Heart right ventricle (tissue), 16 donors: ENCODE results near the gene MAPT. TPM values are rescaled to one million over a fixed set of nuclear protein-coding genes. Genes with fewer than 3 reads are reported as not detected.

Source experiments
- ATAC-seq, 8 donors: fragments of 200-7000 bp; cut with Tn5 transposase; one replicate each; pipeline ENCODE4 v1.9.1; 2020; ENCODE audit warnings: mild to moderate bottlenecking in 8 of 8, moderate library complexity in 8 of 8, moderate number of reproducible peaks in 1 of 8
- DNase-seq, 2 donors: peaks; one replicate each; pipeline ENCODE4 v3.0.0-alpha.2; 2020
- H3K27ac ChIP-seq, 10 donors: fragments of 200-600 bp; sonication (generic) in 2 of 10; one replicate each; pipeline versions ENCODE4 v1.5.0 to v1.8.0; 2020 to 2022; ENCODE audit warnings: mild to moderate bottlenecking in 3 of 10
- H3K27me3 ChIP-seq, 7 donors: fragments of 200-600 bp; one replicate each; pipeline ENCODE4 v1.8.0; 2021 to 2022; ENCODE audit warnings: mild to moderate bottlenecking in 2 of 7
- H3K36me3 ChIP-seq, 9 donors: fragments of 200-600 bp; sonication (generic) in 1 of 9; one replicate each; pipeline versions ENCODE4 v1.5.0 to v1.8.0; 2020 to 2022; ENCODE audit warnings: mild to moderate bottlenecking in 2 of 9
- H3K4me1 ChIP-seq, 9 donors: fragments of 200-600 bp; sonication (generic) in 1 of 9; one replicate each; pipeline versions ENCODE4 v1.5.0 to v1.8.0; 2020 to 2022; ENCODE audit warnings: mild to moderate bottlenecking in 4 of 9
- H3K4me3 ChIP-seq, 10 donors: fragments of 200-600 bp; sonication (generic) in 2 of 10; one replicate each; pipeline versions ENCODE4 v1.5.0 to v1.8.0; 2020 to 2022; ENCODE audit warnings: mild to moderate bottlenecking in 7 of 10, moderate library complexity in 2 of 10
- H3K9me3 ChIP-seq, 11 donors: fragments of 200-600 bp in 10 of 11; sonication (generic) in 2 of 11; one replicate each; pipeline versions ENCODE4 v1.5.0 to v1.8.0; 2013 to 2022; ENCODE audit warnings: mild to moderate bottlenecking in 2 of 11, control low read depth in 1 of 11, moderate library complexity in 1 of 11
- CTCF ChIP-seq, 9 donors: fragments of 200-600 bp; sonication (generic) in 2 of 9; IDR thresholded peaks; one replicate each; pipeline versions ENCODE4 v1.5.0 to v1.8.0; 2021 to 2022; ENCODE audit warnings: antibody characterized with exemption in 9 of 9, mild to moderate bottlenecking in 5 of 9, moderate library complexity in 1 of 9
- WGBS, 2 donors: extraction: QIAGEN DNeasy Blood & Tissue Kit; methylation state at CpG; one replicate each; pipeline ENCODE4 v1.1.7; 2013; ENCODE audit warnings: inconsistent platforms in 1 of 2; 5-methylcytosine and 5-hydroxymethylcytosine counted together
- intact Hi-C, 10 donors: fragments of 100-400 bp; cut with DNase I; formaldehyde crosslinking; loops; one replicate each; pipeline versions ENCODE4 v1.11.1 to v1.14.2; 2022
- polyA plus RNA-seq, 2 donors: library from polyadenylated mRNA; stranded (reverse); fragments of 200-250 nt; gene quantifications; one replicate each; pipeline ENCODE4 v1.2.3, GENCODE V29; 2013
- total RNA-seq, 10 donors: library from RNA; stranded (reverse); fragmentation: NEBNext Ultra II Directional in 3 of 10; extraction: Animal tissue kit (Norgen Biotek cat#: 25700) in 3 of 10; gene quantifications; one replicate each; pipeline versions ENCODE4 v1.2.1 to v1.2.4, GENCODE V29; 2021 to 2023
- donor health status: Arrhythmogenic right ventricular cardiomyopathy.
- donor health status: ischemic (EF 13 %, LVEDD 7.1; RV severe dilation, severe dysfunction).
- donor health status: healthy with polysubstance abuse.
- donor health status: DM: no; HTN: yes; CAD: no.
- donor health status: DM: no; HTN: no; CAD: no.
- donor health status: ischemic (EF 25% LVEDD 6.9; RV normal size, moderate dysfunction).
- donor health status: ischemic (EF 25% LVEDD 5.7; RV mildly dilated, moderate dysfunction).
- donor health status: healthy.
- donor health status: DM: yes; HTN: yes; CAD: no.
- donor health status: Ischemic cardiomyopathy.
- donor health status: ischemic (EF 35%, LVEDD 5.7; RV mildly dilated, moderate dysfunction).
- donor health status: nonischemic (EF 11% LVEDD 7.7; RV severe dilation, severe dysfunction).
- donor health status: DM: yes; HTN: yes; CAD: no.
- donor health status: PGD.
- donor health status: ischemic (EF 29% LVEDD 5.4; RV normal size, mild dysfunction).
- donor health status: nonischemic (EF 23%, LVEDD 6.1; RV moderate dilation, normal function).

MAPT gene
- total and polyA plus RNA-seq, 12 donors: 0.90 to 63.3 (median 32.5) TPM

DNA sequence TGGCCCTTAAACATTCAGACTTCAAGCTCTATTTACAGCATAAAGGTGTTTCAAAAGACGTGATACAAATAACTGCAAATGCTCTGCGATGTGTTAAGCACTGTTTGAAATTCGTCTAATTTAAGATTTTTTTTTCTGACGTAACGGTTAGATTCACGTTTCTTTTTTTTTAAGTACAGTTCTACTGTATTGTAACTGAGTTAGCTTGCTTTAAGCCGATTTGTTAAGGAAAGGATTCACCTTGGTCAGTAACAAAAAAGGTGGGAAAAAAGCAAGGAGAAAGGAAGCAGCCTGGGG, 681 bp upstream of the MAPT start:
- peaks cover 0 to 62% (median 35%) of the 10 kb centered on the region in 7 donors for H3K27me3 ChIP-seq
- H3K36me3 ChIP-seq: no peaks in the 10 kb centered on the region
- DNase-seq (no peak), ATAC-seq (no peak)
- no peaks in the 10 kb centered on the region for H3K9me3 ChIP-seq
- H3K4me1 ChIP-seq: peaks cover 13 to 32% (median 24%) of the 10 kb centered on the region in 9 donors
- 43 to 52% methylated on average over 7 of the region's 7 CpGs for WGBS, 2 donors
- intact Hi-C loops: loop anchor here in 5 of 10 donors (2.0 to 5.0 kb wide), 3 partner anchors 49 to 55 kb away; no protein-coding TSS in a partner anchor
- TF ChIP-seq CTCF (IDR thresholded peaks at IDR 0.05): no peak
- H3K27ac ChIP-seq: peak overlapping the region in 9 of 10 donors; percentile 50 to 80 (median 78)
- H3K4me3 ChIP-seq: peak overlapping the region; percentile 7 to 94 (median 84)

GRCh38 chr17:45895304-45895968, 1.1 kb downstream of the MAPT start:
- peaks cover 13 to 32% (median 24%) of the 10 kb centered on the region in 9 donors for H3K4me1 ChIP-seq
- peak overlapping the region; percentile 72 to 94 (median 84) for H3K4me3 ChIP-seq
- peak in 3 of 9 donors; percentile 7 to 21 (median 9) for TF ChIP-seq CTCF (IDR thresholded peaks at IDR 0.05)
- intact Hi-C loops: loop anchor here in 3 of 10 donors (2.0 kb wide), 1 partner anchor 53 kb away; no protein-coding TSS in a partner anchor
- H3K9me3 ChIP-seq: no peaks in the 10 kb centered on the region
- DNase-seq (no peak), ATAC-seq (peak in 5 of 8 donors; percentile 6 to 45 (median 18))
- H3K27me3 ChIP-seq: peaks cover 0 to 69% (median 35%) of the 10 kb centered on the region in 7 donors
- H3K36me3 ChIP-seq: no peaks in the 10 kb centered on the region
- no peak overlapping the region for H3K27ac ChIP-seq
- 1% methylated on average over 58 to 63 of the region's 63 CpGs for WGBS, 2 donors

DNA sequence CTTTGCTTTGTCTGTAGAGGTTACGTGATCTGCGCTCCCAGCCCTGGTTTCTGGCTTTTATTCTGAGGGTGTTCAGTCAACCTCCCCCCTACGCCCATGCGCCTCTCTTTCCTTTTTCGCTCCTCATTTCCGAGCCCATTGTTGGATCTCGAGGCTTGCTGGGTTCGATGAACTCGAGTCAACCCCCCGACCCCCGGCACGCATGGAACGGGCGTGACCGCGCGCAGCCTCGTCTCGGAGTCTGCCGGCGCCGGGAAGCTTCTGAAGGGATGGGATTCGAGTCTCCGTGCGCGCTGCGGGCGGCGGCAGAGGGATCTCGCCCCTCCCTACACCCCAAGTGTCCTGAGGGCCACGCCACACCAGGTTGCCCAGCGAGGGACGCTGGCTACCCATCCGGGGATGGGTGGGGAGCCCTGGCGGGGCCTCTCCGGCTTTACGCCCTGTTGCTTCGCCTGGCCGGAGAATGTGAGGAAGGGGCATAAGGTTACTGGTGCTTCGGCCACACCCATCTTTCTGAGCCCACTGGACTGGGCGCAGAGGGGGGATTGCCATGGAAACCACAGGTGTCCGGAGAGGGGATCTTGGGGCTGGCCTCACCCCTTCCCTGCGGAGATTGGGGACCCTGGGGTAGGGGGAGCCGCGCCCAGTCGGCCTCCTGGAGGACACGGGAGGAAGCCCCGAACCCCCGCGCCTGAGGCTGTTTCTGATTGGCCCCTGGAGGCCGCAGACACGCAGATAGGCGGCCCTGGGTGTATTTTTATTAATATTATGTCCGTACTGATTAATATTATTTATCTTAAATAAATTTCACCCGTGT, 1.8 kb downstream of the MAPT start:
- peaks cover 13 to 32% (median 24%) of the 10 kb centered on the region in 9 donors for H3K4me1 ChIP-seq
- 6 to 7% methylated on average over 55 of the region's 55 CpGs for WGBS, 2 donors
- peak overlapping the region in 9 of 10 donors; percentile 77 to 94 (median 85) for H3K4me3 ChIP-seq
- TF ChIP-seq CTCF (IDR thresholded peaks at IDR 0.05): no peak
- H3K36me3 ChIP-seq: no peaks in the 10 kb centered on the region
- intact Hi-C loops: loop anchor here in 3 of 10 donors (2.0 kb wide), 1 partner anchor 53 kb away; no protein-coding TSS in a partner anchor
- no peak overlapping the region for H3K27ac ChIP-seq
- DNase-seq: no peak
- H3K9me3 ChIP-seq: no peaks in the 10 kb centered on the region
- no peak for ATAC-seq
- peaks cover 0 to 63% (median 35%) of the 10 kb centered on the region in 7 donors for H3K27me3 ChIP-seq
